ENCODE data around the gene DISP3.

DISP3 gene

GRCh38 chr1:11550664-11551283, 71.8 kb downstream of the DISP3 start:
- DNase-seq, result peak; percentile 11

- DNase-seq, result no peak
Observed at GRCh38 chr1:11558276-11558675, 79.3 kb downstream of the DISP3 start.

GRCh38 chr1:11558871-11559590, 80.1 kb downstream of the DISP3 start:
- no peak for DNase-seq

- DNase-seq, result no peak
Observed at GRCh38 chr1:11559591-11559970, 80.6 kb downstream of the DISP3 start.

GRCh38 chr1:11560061-11560460, 81.1 kb downstream of the DISP3 start:
- no peak for DNase-seq

- no peak for DNase-seq
Observed at GRCh38 chr1:11561740-11562139, 82.8 kb downstream of the DISP3 start.

- no peak for DNase-seq
Observed at GRCh38 chr1:11562664-11563063, 83.7 kb downstream of the DISP3 start.

- no peak for DNase-seq
Observed at GRCh38 chr1:11563560-11564069, 84.7 kb downstream of the DISP3 start.

GRCh38 chr1:11564237-11564636, 85.3 kb downstream of the DISP3 start:
- DNase-seq, result no peak

- DNase-seq, result no peak
Observed at GRCh38 chr1:11566042-11566850, 87.3 kb downstream of the DISP3 start.

GRCh38 chr1:11567244-11568065, 88.5 kb downstream of the DISP3 start:
- no peak for DNase-seq

GRCh38 chr1:11568687-11569086, 89.7 kb downstream of the DISP3 start:
- no peak for DNase-seq

- DNase-seq, result no peak
Observed at GRCh38 chr1:11569551-11569950, 90.6 kb downstream of the DISP3 start.

GRCh38 chr1:11569954-11570353, 91.0 kb downstream of the DISP3 start:
- no peak for DNase-seq

- DNase-seq, result no peak
Observed at GRCh38 chr1:11570821-11571380, 91.9 kb downstream of the DISP3 start.

- DNase-seq, result no peak
Observed at GRCh38 chr1:11571906-11572616, 93.1 kb downstream of the DISP3 start.

- no peak for DNase-seq
Observed at GRCh38 chr1:11573116-11573692, 94.2 kb downstream of the DISP3 start.

GRCh38 chr1:11575553-11575952, 96.6 kb downstream of the DISP3 start:
- DNase-seq, result no peak

GRCh38 chr1:11576109-11576875, 97.3 kb downstream of the DISP3 start:
- DNase-seq, result no peak

GRCh38 chr1:11578004-11578403, 99.0 kb downstream of the DISP3 start:
- no peak for DNase-seq

GRCh38 chr1:11579506-11579905, 100.6 kb downstream of the DISP3 start:
- DNase-seq, result no peak

Data from activated CD4-positive, alpha-beta T cell treated with anti-CD3 and anti-CD28 coated beads, Interleukin-2, amount 50 U/mL, for 1 hour (primary cell).